Heart left ventricle (tissue), 16 donors: ENCODE results near the gene MIS18A. TPM values are rescaled to one million over a fixed set of nuclear protein-coding genes. Genes with fewer than 3 reads are reported as not detected.
"Not testable (repeated sequence)": the region's sequence is repeated elsewhere in the genome, so short reads cannot be mapped to it uniquely, and the experiment has no call there.

ENCODE experiments used
- ATAC-seq, 4 donors: fragments of 200-7000 bp; cut with Tn5 transposase; one replicate each; pipeline ENCODE4 v1.9.1; 2020 to 2022; ENCODE audit warnings: moderate library complexity in 4 of 4, mild to moderate bottlenecking in 3 of 4, moderate number of reproducible peaks in 1 of 4
- DNase-seq, 5 donors: peaks; one replicate each; pipeline ENCODE4 v3.0.0-alpha.2; 2020
- H3K27ac ChIP-seq, 12 donors: fragments of 200-600 bp; sonication (generic) in 4 of 12; one replicate each; pipeline versions ENCODE4 v1.5.0 to v1.8.0; 2016 to 2022; ENCODE audit warnings: mild to moderate bottlenecking in 2 of 12
- H3K27me3 ChIP-seq, 9 donors: fragments of 200-600 bp; sonication (generic) in 2 of 9; one replicate each; pipeline versions ENCODE4 v1.5.1 to v1.8.0; 2016 to 2022; ENCODE audit warnings: mild to moderate bottlenecking in 3 of 9
- H3K36me3 ChIP-seq, 9 donors: fragments of 200-600 bp; sonication (generic) in 2 of 9; one replicate each; pipeline versions ENCODE4 v1.5.0 to v1.8.0; 2018 to 2022; ENCODE audit warnings: mild to moderate bottlenecking in 2 of 9
- H3K4me1 ChIP-seq, 12 donors: fragments of 200-600 bp; sonication (generic) in 4 of 12; one replicate each; pipeline versions ENCODE4 v1.5.0 to v1.8.0; 2016 to 2022; ENCODE audit warnings: mild to moderate bottlenecking in 3 of 12
- H3K4me3 ChIP-seq, 12 donors: fragments of 200-600 bp; sonication (generic) in 4 of 12; one replicate each; pipeline versions ENCODE4 v1.5.0 to v1.8.0; 2017 to 2022; ENCODE audit warnings: mild to moderate bottlenecking in 9 of 12, moderate library complexity in 4 of 12
- H3K9me3 ChIP-seq, 12 donors: fragments of 200-600 bp; sonication (generic) in 4 of 12; one replicate each; pipeline versions ENCODE4 v1.5.0 to v1.8.0; 2016 to 2022; ENCODE audit warnings: mild to moderate bottlenecking in 1 of 12
- POLR2A ChIP-seq, 2 donors: fragments of 450-650 bp; IDR thresholded peaks; one replicate each; pipeline ENCODE4 v1.6.1; 2017; ENCODE audit warnings: antibody characterized with exemption in 2 of 2, mild to moderate bottlenecking in 2 of 2, moderate library complexity in 2 of 2
- WGBS, 4 donors: extraction: QIAGEN DNeasy Blood & Tissue Kit in 2 of 4; methylation state at CpG; one replicate each; pipeline versions ENCODE4 v1.1.5 to v1.1.7; 2013 to 2018; 5-methylcytosine and 5-hydroxymethylcytosine counted together
- intact Hi-C, 10 donors: fragments of 100-400 bp; cut with DNase I; formaldehyde crosslinking; loops; one replicate each; pipeline versions ENCODE4 v1.11.1 to v1.14.2; 2022
- polyA plus RNA-seq, 2 donors: library from polyadenylated mRNA; stranded (reverse); fragments of 200-250 nt; gene quantifications; one replicate each; pipeline ENCODE4 v1.2.3, GENCODE V29; 2013
- total RNA-seq, 9 donors: library from RNA; depleted of rRNA in 2 of 9; stranded (reverse); fragments of >200 nt in 2 of 9; fragmentation: NEBNext Ultra II Directional in 3 of 9; extraction: Animal tissue kit (Norgen Biotek cat#: 25700) in 3 of 9; gene quantifications; one replicate each; pipeline versions ENCODE4 v1.1.0 to v1.2.4, GENCODE V29; 2016 to 2023
- TF ChIP-seq, protein P1 (sequence below), 12 donors: fragments of 200-600 bp; sonication (generic) in 4 of 12; IDR thresholded peaks; one replicate each; pipeline versions ENCODE4 v1.5.0 to v1.8.0; 2018 to 2022; ENCODE audit warnings: antibody characterized with exemption in 12 of 12, mild to moderate bottlenecking in 5 of 12
- donor health status: ischemic (EF 13 %, LVEDD 7.1; RV severe dilation, severe dysfunction).
- donor health status: healthy with polysubstance abuse.
- donor health status: DM: no; HTN: yes; CAD: no.
- donor health status: DM: no; HTN: no; CAD: no.
- donor health status: ischemic (EF 25% LVEDD 6.9; RV normal size, moderate dysfunction).
- donor health status: ischemic (EF 25% LVEDD 5.7; RV mildly dilated, moderate dysfunction).
- donor health status: healthy.
- donor health status: DM: yes; HTN: yes; CAD: no.
- donor health status: ischemic (EF 35%, LVEDD 5.7; RV mildly dilated, moderate dysfunction).
- donor health status: nonischemic (EF 11% LVEDD 7.7; RV severe dilation, severe dysfunction).
- donor health status: DM: yes; HTN: yes; CAD: no.
- donor health status: PGD.
- donor health status: ischemic (EF 29% LVEDD 5.4; RV normal size, mild dysfunction).
- donor health status: nonischemic (EF 23%, LVEDD 6.1; RV moderate dilation, normal function).

The MIS18A gene
- total and polyA plus RNA-seq, 11 donors: 1.4 to 4.1 (median 2.7) TPM

- TF ChIP-seq POLR2A (IDR thresholded peaks at IDR 0.05): no peak
- TF ChIP-seq, protein P1, sequence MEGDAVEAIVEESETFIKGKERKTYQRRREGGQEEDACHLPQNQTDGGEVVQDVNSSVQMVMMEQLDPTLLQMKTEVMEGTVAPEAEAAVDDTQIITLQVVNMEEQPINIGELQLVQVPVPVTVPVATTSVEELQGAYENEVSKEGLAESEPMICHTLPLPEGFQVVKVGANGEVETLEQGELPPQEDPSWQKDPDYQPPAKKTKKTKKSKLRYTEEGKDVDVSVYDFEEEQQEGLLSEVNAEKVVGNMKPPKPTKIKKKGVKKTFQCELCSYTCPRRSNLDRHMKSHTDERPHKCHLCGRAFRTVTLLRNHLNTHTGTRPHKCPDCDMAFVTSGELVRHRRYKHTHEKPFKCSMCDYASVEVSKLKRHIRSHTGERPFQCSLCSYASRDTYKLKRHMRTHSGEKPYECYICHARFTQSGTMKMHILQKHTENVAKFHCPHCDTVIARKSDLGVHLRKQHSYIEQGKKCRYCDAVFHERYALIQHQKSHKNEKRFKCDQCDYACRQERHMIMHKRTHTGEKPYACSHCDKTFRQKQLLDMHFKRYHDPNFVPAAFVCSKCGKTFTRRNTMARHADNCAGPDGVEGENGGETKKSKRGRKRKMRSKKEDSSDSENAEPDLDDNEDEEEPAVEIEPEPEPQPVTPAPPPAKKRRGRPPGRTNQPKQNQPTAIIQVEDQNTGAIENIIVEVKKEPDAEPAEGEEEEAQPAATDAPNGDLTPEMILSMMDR (IDR thresholded peaks at IDR 0.05): no peak
- Histone ChIP-seq H3K4me1 (peaks cover 7 to 22% (median 17%) of the 10 kb centered on the region in 12 donors), H3K36me3 (peaks cover 0 to 12% (median 8%) of the 10 kb centered on the region in 9 donors), H3K27ac (peak overlapping the region in 1 of 12 donors; percentile 69), H3K9me3 (no peaks in the 10 kb centered on the region), H3K4me3 (peak overlapping the region; percentile 70 to 99 (median 79)), H3K27me3 (no peaks in the 10 kb centered on the region)
- intact Hi-C loops: loop anchor here in 3 of 10 donors (5.0 to 10.0 kb wide), 2 partner anchors 324 to 327 kb away; no protein-coding TSS in a partner anchor
- ATAC-seq (no peak), DNase-seq (no peak)
- WGBS, 4 donors: 2 to 3% (median 3%) methylated on average over 9 of the region's 9 CpGs
Measured at GRCh38 chr21:32278103-32278502, 746 bp downstream of the MIS18A start.

DNA sequence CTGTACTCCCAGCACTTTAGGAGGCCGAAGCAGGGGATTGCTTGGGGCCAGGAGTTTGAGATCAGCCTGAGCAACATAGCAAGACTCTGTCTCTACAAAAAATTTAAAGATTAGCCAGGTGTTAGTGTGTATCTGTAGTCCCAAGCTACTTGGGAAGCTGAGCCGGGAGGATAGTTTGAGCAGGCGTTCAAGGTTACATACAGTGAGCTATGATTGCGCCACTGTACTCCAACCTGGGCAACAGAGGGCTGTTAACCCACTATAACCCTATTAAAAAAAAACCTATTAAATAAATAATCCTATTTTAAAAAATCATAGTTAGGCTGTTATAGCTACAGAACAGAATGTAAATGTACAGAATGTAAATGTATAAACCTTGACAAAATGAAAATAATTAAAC is 2.2 kb downstream of the MIS18A start:
- no peak for DNase-seq
- TF ChIP-seq, protein P1 (IDR thresholded peaks at IDR 0.05): no peak
- TF ChIP-seq POLR2A (IDR thresholded peaks at IDR 0.05): no peak
- ATAC-seq: no peak
- intact Hi-C loops: loop anchor here in 3 of 10 donors (5.0 to 10.0 kb wide), 2 partner anchors 326 to 328 kb away; no protein-coding TSS in a partner anchor
- WGBS, 4 donors: 92 to 98% (median 94%) methylated on average over 4 of the region's 4 CpGs
- Histone ChIP-seq H3K27ac (no peak overlapping the region), H3K36me3 (peaks cover 0 to 23% (median 12%) of the 10 kb centered on the region in 9 donors), H3K4me1 (peaks cover 7 to 22% (median 17%) of the 10 kb centered on the region in 12 donors), H3K4me3 (no peak overlapping the region), H3K9me3 (no peaks in the 10 kb centered on the region), H3K27me3 (no peaks in the 10 kb centered on the region)

- DNase-seq: no peak
- H3K27ac ChIP-seq: no peak overlapping the region
- intact Hi-C loops: loop anchor here in 2 of 10 donors (10.0 kb wide), 1 partner anchor 334 kb away; no protein-coding TSS in a partner anchor
- peaks cover 0 to 72% (median 49%) of the 10 kb centered on the region in 9 donors for H3K36me3 ChIP-seq
- no peak for TF ChIP-seq POLR2A (IDR thresholded peaks at IDR 0.05)
- TF ChIP-seq, protein P1 (IDR thresholded peaks at IDR 0.05): no peak
- H3K4me1 ChIP-seq: no peaks in the 10 kb centered on the region
- no peak for ATAC-seq
- 66 to 80% (median 77%) methylated on average over 4 of the region's 4 CpGs for WGBS, 4 donors
- no peaks in the 10 kb centered on the region for H3K9me3 ChIP-seq
- no peaks in the 10 kb centered on the region for H3K27me3 ChIP-seq
- H3K4me3 ChIP-seq: no peak overlapping the region
Measured at GRCh38 chr21:32270748-32271147, 8.1 kb downstream of the MIS18A start.

- intact Hi-C loops: loop anchor here in 1 of 10 donors (10.0 kb wide), 2 partner anchors 61 to 601 kb away; no protein-coding TSS in a partner anchor
- DNase-seq, H3K27me3 ChIP-seq, H3K4me1 ChIP-seq, H3K4me3 ChIP-seq, ATAC-seq, H3K9me3 ChIP-seq, H3K27ac ChIP-seq: not testable (repeated sequence)
- whole genome bisulfite sequencing, 4 donors: 91 to 96% (median 94%) methylated on average over 8 to 23 of the region's 23 CpGs
- H3K36me3 ChIP-seq: peaks cover 0 to 36% (median 34%) of the 10 kb centered on the region in 9 donors
Measured at GRCh38 chr21:32265321-32265720, 13.5 kb downstream of the MIS18A start.
